GM23338 (cell line): ENCODE results near the gene CNNM3.

Experiments
- CREB1 ChIP-seq: fragments of 250-450 bp; sonication (Bioruptor Pico); IDR thresholded peaks from 2 replicates; pipeline ENCODE4 v1.5.0; 2020; ENCODE audit warnings: low read depth, mild to moderate bottlenecking, moderate library complexity
- CTCF ChIP-seq, 2 experiments: fragments of 200-600 bp in 1 of 2; sonication (generic) in 1 of 2; conservative IDR thresholded peaks; 2 replicates each; pipeline versions ENCODE4 v1.5.1 to v1.6.1; 2016 to 2017; ENCODE audit warnings: antibody characterized with exemption in 2 of 2, low read depth in 2 of 2, mild to moderate bottlenecking in 2 of 2, moderate library complexity in 1 of 2
- ETS1 ChIP-seq: IDR thresholded peaks from 2 replicates; pipeline ENCODE4 v1.6.1; 2016; ENCODE audit warnings: antibody characterized with exemption
- EZH2 ChIP-seq: fragments of 200-600 bp; sonication (generic); IDR thresholded peaks from one replicate; pipeline ENCODE4 v1.8.0; 2017; ENCODE audit warnings: antibody characterized with exemption, mild to moderate bottlenecking, low read depth; ENCODE audit not compliant: unreplicated experiment
- EZH2phosphoT487 ChIP-seq: fragments of 200-600 bp; sonication (generic); IDR thresholded peaks from one replicate; pipeline ENCODE4 v1.8.1; 2018; ENCODE audit warnings: antibody characterized with exemption; ENCODE audit not compliant: unreplicated experiment
- NANOG ChIP-seq: IDR thresholded peaks from 2 replicates; pipeline ENCODE4 v1.6.1; 2016; ENCODE audit warnings: antibody characterized with exemption, borderline replicate concordance
- POLR2AphosphoS5 ChIP-seq: IDR thresholded peaks from 2 replicates; pipeline ENCODE4 v1.6.1; 2016; ENCODE audit warnings: antibody characterized with exemption, low read depth
- REST ChIP-seq: IDR thresholded peaks from one replicate; pipeline ENCODE4 v1.6.1; 2018; ENCODE audit warnings: antibody characterized with exemption; ENCODE audit not compliant: unreplicated experiment
- ZNF462 ChIP-seq: fragments of 250-450 bp; sonication (Bioruptor Pico); IDR thresholded peaks from 2 replicates; pipeline ENCODE4 v1.5.0; 2020; ENCODE audit warnings: mild to moderate bottlenecking, moderate library complexity

DNA sequence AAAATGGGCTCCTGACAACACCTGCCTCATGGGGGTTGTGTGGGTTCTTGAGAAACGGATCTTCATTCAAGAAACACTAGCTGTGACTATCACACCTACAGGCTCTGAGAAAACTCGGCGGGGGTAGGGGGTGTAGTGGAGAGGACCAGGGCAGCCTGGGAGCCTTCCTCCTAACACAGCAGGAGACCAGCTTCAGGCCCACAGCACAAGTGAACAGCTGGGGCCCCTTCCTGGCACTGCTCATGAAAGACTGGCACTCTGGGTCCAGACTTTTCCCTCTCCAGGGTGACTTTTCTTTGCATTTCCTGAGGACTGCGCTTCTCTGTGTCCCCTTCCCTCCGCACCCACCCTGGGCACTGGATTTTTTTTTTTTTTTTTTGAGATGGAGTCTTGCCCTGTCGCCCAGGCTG lies 61.0 kb downstream of the CNNM3 start:
- TF ChIP-seq CREB1 (CRISPR knock-in tag) = no peak
- TF ChIP-seq CTCF (conservative IDR thresholded peaks at IDR 0.05; ENCODE audit: low read depth in 2 of 2) = no peak
- no peak for TF ChIP-seq POLR2AphosphoS5
- no peak for TF ChIP-seq NANOG
- TF ChIP-seq EZH2 = no peak
- TF ChIP-seq EZH2phosphoT487 = no peak
- no peak for TF ChIP-seq ZNF462 (CRISPR knock-in tag)
- TF ChIP-seq ETS1 = no peak
- no peak for TF ChIP-seq REST
